Measurements from ENCODE around the gene MAPRE3. TPM values are rescaled to one million over a fixed set of nuclear protein-coding genes. Genes with fewer than 3 reads are reported as not detected.

Gene MAPRE3
- total RNA-seq, 4 donors from 2014 or later, result 16.8 to 64.7 (median 32.9) TPM

DNA sequence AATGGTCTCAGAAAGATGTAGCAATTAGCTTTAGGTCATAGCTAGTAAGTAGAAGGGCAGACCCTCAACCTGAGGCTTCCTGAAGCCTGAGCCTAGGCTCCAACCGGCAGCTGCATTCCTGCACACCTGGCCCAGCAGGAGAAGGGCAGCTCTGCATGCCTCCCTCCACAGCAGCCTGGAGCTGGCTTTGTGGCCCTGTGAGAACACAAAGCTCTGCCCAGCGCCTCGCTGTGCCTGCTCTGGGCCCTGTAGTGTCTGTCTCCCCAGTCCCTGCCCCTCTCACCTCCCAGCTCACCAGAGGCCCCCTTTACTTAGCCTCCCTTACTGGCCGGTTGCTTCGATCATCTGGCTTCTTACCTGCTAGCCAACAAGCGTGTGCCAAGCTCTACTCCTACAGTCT lies 69.0 kb downstream of the MAPRE3 start:
- Histone ChIP-seq H3K27ac (no peak overlapping the region), H3K4me1 (peaks cover 7 to 32% (median 13%) of the 10 kb centered on the region in 4 donors), H3K4me3 (no peak overlapping the region), H3K36me3 (peaks cover 0 to 56% (median 28%) of the 10 kb centered on the region in 4 donors), H3K9me3 (no peaks in the 10 kb centered on the region), H3K27me3 (no peaks in the 10 kb centered on the region)
- intact Hi-C loops (cut with DNase I; ENCODE audit: low total_unique reads) (no loop called here), in situ Hi-C loops (cut with MboI; ENCODE audit: low pct_ligation_motif_present in 1 of 4, low pct_unique_long_range_greater_than_20kb in 1 of 4, low sequenced_read_pairs in 3 of 4) (no loop called here)
- DNase-seq, result no peak
- 97% methylated on average over 6 of the region's 6 CpGs; no CpG with 5 or more reads in 1 of the 2 donors for WGBS, 2 donors (ENCODE audit: low coverage in 1 of 2)
- TF ChIP-seq, protein P1, sequence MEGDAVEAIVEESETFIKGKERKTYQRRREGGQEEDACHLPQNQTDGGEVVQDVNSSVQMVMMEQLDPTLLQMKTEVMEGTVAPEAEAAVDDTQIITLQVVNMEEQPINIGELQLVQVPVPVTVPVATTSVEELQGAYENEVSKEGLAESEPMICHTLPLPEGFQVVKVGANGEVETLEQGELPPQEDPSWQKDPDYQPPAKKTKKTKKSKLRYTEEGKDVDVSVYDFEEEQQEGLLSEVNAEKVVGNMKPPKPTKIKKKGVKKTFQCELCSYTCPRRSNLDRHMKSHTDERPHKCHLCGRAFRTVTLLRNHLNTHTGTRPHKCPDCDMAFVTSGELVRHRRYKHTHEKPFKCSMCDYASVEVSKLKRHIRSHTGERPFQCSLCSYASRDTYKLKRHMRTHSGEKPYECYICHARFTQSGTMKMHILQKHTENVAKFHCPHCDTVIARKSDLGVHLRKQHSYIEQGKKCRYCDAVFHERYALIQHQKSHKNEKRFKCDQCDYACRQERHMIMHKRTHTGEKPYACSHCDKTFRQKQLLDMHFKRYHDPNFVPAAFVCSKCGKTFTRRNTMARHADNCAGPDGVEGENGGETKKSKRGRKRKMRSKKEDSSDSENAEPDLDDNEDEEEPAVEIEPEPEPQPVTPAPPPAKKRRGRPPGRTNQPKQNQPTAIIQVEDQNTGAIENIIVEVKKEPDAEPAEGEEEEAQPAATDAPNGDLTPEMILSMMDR (IDR thresholded peaks at IDR 0.05), result no peak
- no peak for TF ChIP-seq POLR2A (IDR thresholded peaks at IDR 0.05)
- TF ChIP-seq POLR2AphosphoS5 (IDR thresholded peaks at IDR 0.05), result no peak
- no peak for TF ChIP-seq EP300 (IDR thresholded peaks at IDR 0.05; ENCODE audit: low read depth)

DNA sequence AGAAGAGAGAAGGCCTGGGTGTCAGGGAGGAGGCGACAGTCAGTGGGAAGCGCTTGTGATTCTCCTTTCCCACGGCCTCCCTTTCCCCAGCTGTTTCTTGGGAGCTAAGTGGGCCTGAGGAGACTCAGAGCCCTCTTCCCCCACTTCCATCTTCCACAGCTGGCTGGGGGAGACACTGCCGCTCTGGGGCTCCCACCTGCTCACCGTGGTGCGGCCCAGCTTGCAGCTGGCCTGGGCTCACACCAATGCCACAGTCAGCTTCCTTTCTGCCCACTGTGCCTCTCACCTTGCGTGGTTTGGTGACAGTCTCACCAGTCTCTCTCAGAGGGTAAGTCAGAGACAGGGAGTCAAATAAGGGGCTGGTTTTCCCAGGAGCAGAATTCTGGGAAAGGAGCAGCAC lies 69.4 kb downstream of the MAPRE3 start:
- intact Hi-C loops (cut with DNase I; ENCODE audit: low total_unique reads), result no loop called here
- Histone ChIP-seq H3K9me3 (no peaks in the 10 kb centered on the region), H3K27me3 (no peaks in the 10 kb centered on the region), H3K4me1 (peaks cover 4 to 27% (median 11%) of the 10 kb centered on the region in 4 donors), H3K27ac (no peak overlapping the region), H3K36me3 (peaks cover 0 to 56% (median 28%) of the 10 kb centered on the region in 4 donors), H3K4me3 (no peak overlapping the region)
- WGBS, 2 donors (ENCODE audit: low coverage in 1 of 2), result 94% methylated on average over 6 of the region's 7 CpGs; no CpG with 5 or more reads in 1 of the 2 donors
- in situ Hi-C loops (cut with MboI; ENCODE audit: low pct_ligation_motif_present in 1 of 4, low pct_unique_long_range_greater_than_20kb in 1 of 4, low sequenced_read_pairs in 3 of 4), result no loop called here
- no peak for DNase-seq
- TF ChIP-seq POLR2AphosphoS5 (IDR thresholded peaks at IDR 0.05) (no peak), POLR2A (IDR thresholded peaks at IDR 0.05) (no peak), EP300 (IDR thresholded peaks at IDR 0.05; ENCODE audit: low read depth) (no peak)
- TF ChIP-seq, protein P1 (IDR thresholded peaks at IDR 0.05), result no peak

DNA sequence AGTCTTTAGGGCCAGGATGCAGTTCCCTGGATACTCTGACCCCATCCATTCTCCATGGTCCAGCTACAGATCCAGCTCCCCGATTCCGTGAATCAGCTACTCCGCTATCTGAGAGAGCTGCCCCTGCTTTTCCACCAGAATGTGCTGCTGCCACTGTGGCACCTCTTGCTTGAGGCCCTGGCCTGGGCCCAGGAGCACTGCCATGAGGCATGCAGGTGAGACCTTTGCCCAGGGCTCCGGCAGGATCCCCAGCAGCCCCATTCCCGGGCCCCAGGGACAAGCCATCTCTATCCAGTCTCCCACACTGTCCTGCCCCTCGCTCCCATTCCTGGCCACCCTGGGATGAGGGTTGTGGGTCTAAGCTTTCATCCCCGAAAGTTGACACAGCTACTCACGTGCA lies 69.8 kb downstream of the MAPRE3 start:
- peaks cover 4 to 26% (median 9%) of the 10 kb centered on the region in 4 donors for H3K4me1 ChIP-seq
- H3K36me3 ChIP-seq, result peaks cover 0 to 55% (median 28%) of the 10 kb centered on the region in 4 donors
- H3K27me3 ChIP-seq, result no peaks in the 10 kb centered on the region
- H3K9me3 ChIP-seq, result no peaks in the 10 kb centered on the region
- intact Hi-C loops (cut with DNase I; ENCODE audit: low total_unique reads) (no loop called here), in situ Hi-C loops (cut with MboI; ENCODE audit: low pct_ligation_motif_present in 1 of 4, low pct_unique_long_range_greater_than_20kb in 1 of 4, low sequenced_read_pairs in 3 of 4) (no loop called here)
- H3K27ac ChIP-seq, result no peak overlapping the region
- TF ChIP-seq POLR2A (IDR thresholded peaks at IDR 0.05) (no peak), POLR2AphosphoS5 (IDR thresholded peaks at IDR 0.05) (no peak), EP300 (IDR thresholded peaks at IDR 0.05; ENCODE audit: low read depth) (no peak)
- TF ChIP-seq, protein P1 (IDR thresholded peaks at IDR 0.05), result no peak
- WGBS, 2 donors (ENCODE audit: low coverage in 1 of 2), result 86% methylated on average over 8 of the region's 8 CpGs; no CpG with 5 or more reads in 1 of the 2 donors
- DNase-seq, result no peak
- H3K4me3 ChIP-seq, result no peak overlapping the region

DNA sequence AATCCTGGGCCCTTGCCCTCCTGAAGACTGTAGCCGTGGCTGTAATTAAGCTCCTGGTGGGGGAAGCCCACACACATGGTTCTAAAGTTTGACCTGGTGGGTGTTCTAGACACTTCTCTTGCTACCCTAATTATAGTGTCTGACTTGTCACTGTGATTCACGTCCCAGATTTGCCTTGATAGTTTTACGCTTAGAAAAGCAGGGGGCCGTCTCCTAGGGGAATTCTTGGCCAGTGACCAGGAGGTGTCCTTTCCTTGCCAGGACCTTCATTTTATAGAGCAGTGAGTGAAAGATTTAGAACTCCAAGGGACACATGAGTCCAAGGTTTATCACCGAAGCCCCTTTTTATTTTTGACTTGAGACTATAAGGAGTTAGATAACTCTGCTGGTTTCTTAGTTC lies 71.3 kb downstream of the MAPRE3 start:
- WGBS, 2 donors (ENCODE audit: low coverage in 1 of 2), result 58 to 64% methylated on average over 2 to 5 of the region's 5 CpGs
- no peak for DNase-seq
- TF ChIP-seq EP300 (IDR thresholded peaks at IDR 0.05; ENCODE audit: low read depth) (no peak), POLR2AphosphoS5 (IDR thresholded peaks at IDR 0.05) (no peak), POLR2A (IDR thresholded peaks at IDR 0.05) (no peak)
- Histone ChIP-seq H3K9me3 (no peaks in the 10 kb centered on the region), H3K4me3 (no peak overlapping the region), H3K36me3 (peaks cover 0 to 44% (median 22%) of the 10 kb centered on the region in 4 donors), H3K4me1 (peaks cover 4 to 26% (median 9%) of the 10 kb centered on the region in 4 donors), H3K27ac (peak overlapping the region in 3 of 4 donors; percentile 13 to 67 (median 58)), H3K27me3 (no peaks in the 10 kb centered on the region)
- intact Hi-C loops (cut with DNase I; ENCODE audit: low total_unique reads), result no loop called here
- in situ Hi-C loops (cut with MboI; ENCODE audit: low pct_ligation_motif_present in 1 of 4, low pct_unique_long_range_greater_than_20kb in 1 of 4, low sequenced_read_pairs in 3 of 4), result no loop called here

All from transverse colon (tissue), 4 donors.